CD14-positive monocyte (primary cell): ENCODE measurements around the gene SEC16B. TPM values are rescaled to one million over a fixed set of nuclear protein-coding genes. Genes with fewer than 3 reads are reported as not detected.

Source experiments
- DNase-seq, 3 donors: peaks; one replicate each; pipeline ENCODE4 v3.0.0-alpha.2; 2011 to 2022
- H2AFZ ChIP-seq: 2 replicates; pipeline ENCODE4 v1.6.0; 2012; ENCODE audit warnings: mild to moderate bottlenecking, low read depth, low read length, inconsistent platforms; ENCODE audit not compliant: insufficient read depth, poor library complexity, severe bottlenecking
- H3K27ac ChIP-seq, 2 donors: 1 replicate in 1 of 2; 2 replicates in 1 of 2; pipeline ENCODE4 v1.5.1; 2012 to 2013; ENCODE audit warnings: low read length in 2 of 2, control low read depth in 1 of 2, inconsistent platforms in 1 of 2, low read depth in 1 of 2, mild to moderate bottlenecking in 1 of 2
- H3K27me3 ChIP-seq, 2 donors: one replicate each; pipeline versions ENCODE4 v1.6.0 to v1.6.1; 2011 to 2013; ENCODE audit warnings: low read length in 2 of 2; ENCODE audit not compliant: control insufficient read depth in 2 of 2, insufficient read depth in 2 of 2
- H3K36me3 ChIP-seq, 2 donors: replicated peaks in 1 of 2; 1 replicate in 1 of 2; 2 replicates in 1 of 2; pipeline versions ENCODE4 v1.5.1 to v1.6.1; 2012 to 2013; ENCODE audit warnings: low read length in 2 of 2, control low read depth in 1 of 2, inconsistent platforms in 1 of 2, mild to moderate bottlenecking in 1 of 2; ENCODE audit not compliant: insufficient read depth in 2 of 2, control insufficient read depth in 1 of 2
- H3K4me1 ChIP-seq, 2 donors: 1 replicate in 1 of 2; 2 replicates in 1 of 2; pipeline versions ENCODE4 v1.5.1 to v1.6.1; 2012 to 2013; ENCODE audit warnings: low read length in 2 of 2, control low read depth in 1 of 2, inconsistent platforms in 1 of 2, mild to moderate bottlenecking in 1 of 2, moderate library complexity in 1 of 2; ENCODE audit not compliant: insufficient read depth in 2 of 2, control insufficient read depth in 1 of 2
- H3K4me2 ChIP-seq: replicated peaks from 2 replicates; pipeline ENCODE3; 2012; ENCODE audit warnings: low read length, moderate library complexity, mild to moderate bottlenecking; ENCODE audit not compliant: poor library complexity, severe bottlenecking; ENCODE audit errors: extremely low read depth
- H3K4me3 ChIP-seq, 3 experiments: fragments of 200-600 bp in 1 of 3; sonication (generic) in 1 of 3; replicated peaks in 1 of 3; 1 replicate in 2 of 3; 2 replicates in 1 of 3; pipeline ENCODE4 v1.5.1; 2011 to 2013; ENCODE audit warnings: low read length in 3 of 3, mild to moderate bottlenecking in 3 of 3, control low read depth in 2 of 3, low read depth in 2 of 3, inconsistent platforms in 1 of 3, moderate library complexity in 1 of 3
- H3K79me2 ChIP-seq: 2 replicates; pipeline ENCODE4 v1.6.0; 2012; ENCODE audit warnings: mild to moderate bottlenecking, control low read depth, inconsistent platforms, low read length, moderate library complexity; ENCODE audit not compliant: insufficient read depth
- H3K9ac ChIP-seq: 2 replicates; pipeline ENCODE4 v1.6.0; 2017; ENCODE audit warnings: low read length, mild to moderate bottlenecking; ENCODE audit not compliant: insufficient read depth, poor library complexity, severe bottlenecking
- H3K9me3 ChIP-seq, 2 donors: replicated peaks in 1 of 2; 1 replicate in 1 of 2; 2 replicates in 1 of 2; pipeline versions ENCODE4 v1.5.1 to v1.6.1; 2012 to 2013; ENCODE audit warnings: low read length in 2 of 2, control low read depth in 1 of 2; ENCODE audit not compliant: control insufficient read depth in 1 of 2, insufficient read depth in 1 of 2
- H4K20me1 ChIP-seq: 2 replicates; pipeline ENCODE4 v1.6.0; 2012; ENCODE audit warnings: mild to moderate bottlenecking, low read length, control low read depth, moderate library complexity; ENCODE audit not compliant: insufficient read depth
- H3K27ac Mint-ChIP-seq, 7 donors: one replicate each; pipeline ENCODE4 v1.8.0; 2020; ENCODE audit warnings: mild to moderate bottlenecking in 7 of 7, mixed read lengths in 7 of 7, moderate library complexity in 6 of 7, inconsistent platforms in 2 of 7
- H3K27me3 Mint-ChIP-seq, 3 donors: one replicate each; pipeline ENCODE4 v1.8.0; 2021 to 2022; ENCODE audit warnings: low read depth in 3 of 3, mild to moderate bottlenecking in 3 of 3, mixed read lengths in 3 of 3, moderate library complexity in 3 of 3, inconsistent platforms in 1 of 3
- H3K36me3 Mint-ChIP-seq, 2 donors: one replicate each; pipeline ENCODE4 v1.8.0; 2020; ENCODE audit warnings: mixed read lengths in 2 of 2, inconsistent platforms in 1 of 2, mild to moderate bottlenecking in 1 of 2
- H3K4me1 Mint-ChIP-seq: one replicate; pipeline ENCODE4 v1.8.0; 2020; ENCODE audit warnings: mild to moderate bottlenecking, mixed read lengths
- H3K4me3 Mint-ChIP-seq, 2 donors: one replicate each; pipeline ENCODE4 v1.8.0; 2020; ENCODE audit warnings: mild to moderate bottlenecking in 2 of 2, mixed read lengths in 2 of 2, moderate library complexity in 1 of 2
- H3K9me3 Mint-ChIP-seq, 7 donors: one replicate each; pipeline ENCODE4 v1.8.0; 2020 to 2022; ENCODE audit warnings: mixed read lengths in 7 of 7, mild to moderate bottlenecking in 6 of 7, moderate library complexity in 6 of 7, inconsistent platforms in 2 of 7
- WGBS: methylation state at CpG from one replicate; pipeline ENCODE4 v1.1.5; 2013; ENCODE audit warnings: missing lambda C conversion rate; ENCODE audit not compliant: insufficient coverage; 5-methylcytosine and 5-hydroxymethylcytosine counted together
- intact Hi-C, 2 donors: fragments of 100-400 bp; cut with micrococcal nuclease; formaldehyde crosslinking; loops; one replicate each; pipeline versions ENCODE4 v1.15.0 to v1.15.1; 2023
- polyA plus RNA-seq, 3 donors: library from polyadenylated mRNA; depleted of rRNA in 1 of 3; unstranded in 2 of 3; stranded (reverse) in 1 of 3; fragments of 300-500 nt in 2 of 3; fragments of >200 nt in 1 of 3; fragmentation: Illumina TruSeq in 2 of 3; gene quantifications; 1 replicate in 2 of 3; 2 replicates in 1 of 3; pipeline ENCODE4 v1.2.3, GENCODE V29; 2012 to 2021
- TF ChIP-seq, protein P1 (sequence below): fragments of 200-600 bp; IDR thresholded peaks from one replicate; pipeline ENCODE4 v1.8.0; 2022; ENCODE audit warnings: antibody characterized with exemption, mild to moderate bottlenecking

SEC16B gene
- polyA plus RNA-seq, 3 donors = 0.10 to 2.0 TPM; not detected in 1

DNA sequence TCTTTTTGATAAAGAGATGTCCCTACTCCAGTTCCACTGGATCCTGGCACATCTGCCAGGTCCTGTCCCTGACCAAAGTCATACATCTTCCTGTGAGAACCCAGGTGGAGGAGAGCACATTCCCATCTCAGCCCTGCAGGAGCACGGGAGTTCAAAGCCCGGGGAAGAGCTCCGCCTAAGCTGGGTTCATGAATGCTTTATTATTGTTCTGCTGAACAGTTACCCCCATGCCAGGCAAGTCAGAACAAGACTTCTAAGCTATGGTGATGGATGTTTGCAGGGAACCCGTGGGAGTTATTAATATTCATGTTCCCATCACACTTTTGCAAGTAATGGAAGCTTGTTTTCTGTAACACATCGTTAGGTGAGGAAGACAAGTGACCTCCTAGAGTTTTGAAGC is 62.9 kb downstream of the SEC16B start:
- intact Hi-C loops = no loop called here
- Mint-ChIP-seq H3K36me3 (no peaks in the 10 kb centered on the region), H3K4me3 (no peak overlapping the region), H3K9me3 (peaks cover 0 to 4% (median 0%) of the 10 kb centered on the region in 7 donors), H3K27ac (no peak overlapping the region), H3K4me1 (no peaks in the 10 kb centered on the region), H3K27me3 (peaks cover 3 to 6% (median 3%) of the 10 kb centered on the region in 3 donors)
- Histone ChIP-seq H2AFZ (no peak overlapping the region), H3K27me3 (no peaks in the 10 kb centered on the region), H3K4me2 (no peak overlapping the region), H3K9me3 (no peaks in the 10 kb centered on the region), H3K4me3 (no peak overlapping the region), H3K9ac (no peak overlapping the region), H4K20me1 (no peaks in the 10 kb centered on the region), H3K79me2 (no peaks in the 10 kb centered on the region), H3K4me1 (no peaks in the 10 kb centered on the region), H3K36me3 (no peaks in the 10 kb centered on the region), H3K27ac (no peak overlapping the region)
- no CpG with 5 or more reads among the region's 5 CpGs for WGBS
- DNase-seq = no peak
- TF ChIP-seq, protein P1, sequence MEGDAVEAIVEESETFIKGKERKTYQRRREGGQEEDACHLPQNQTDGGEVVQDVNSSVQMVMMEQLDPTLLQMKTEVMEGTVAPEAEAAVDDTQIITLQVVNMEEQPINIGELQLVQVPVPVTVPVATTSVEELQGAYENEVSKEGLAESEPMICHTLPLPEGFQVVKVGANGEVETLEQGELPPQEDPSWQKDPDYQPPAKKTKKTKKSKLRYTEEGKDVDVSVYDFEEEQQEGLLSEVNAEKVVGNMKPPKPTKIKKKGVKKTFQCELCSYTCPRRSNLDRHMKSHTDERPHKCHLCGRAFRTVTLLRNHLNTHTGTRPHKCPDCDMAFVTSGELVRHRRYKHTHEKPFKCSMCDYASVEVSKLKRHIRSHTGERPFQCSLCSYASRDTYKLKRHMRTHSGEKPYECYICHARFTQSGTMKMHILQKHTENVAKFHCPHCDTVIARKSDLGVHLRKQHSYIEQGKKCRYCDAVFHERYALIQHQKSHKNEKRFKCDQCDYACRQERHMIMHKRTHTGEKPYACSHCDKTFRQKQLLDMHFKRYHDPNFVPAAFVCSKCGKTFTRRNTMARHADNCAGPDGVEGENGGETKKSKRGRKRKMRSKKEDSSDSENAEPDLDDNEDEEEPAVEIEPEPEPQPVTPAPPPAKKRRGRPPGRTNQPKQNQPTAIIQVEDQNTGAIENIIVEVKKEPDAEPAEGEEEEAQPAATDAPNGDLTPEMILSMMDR = no peak

DNA sequence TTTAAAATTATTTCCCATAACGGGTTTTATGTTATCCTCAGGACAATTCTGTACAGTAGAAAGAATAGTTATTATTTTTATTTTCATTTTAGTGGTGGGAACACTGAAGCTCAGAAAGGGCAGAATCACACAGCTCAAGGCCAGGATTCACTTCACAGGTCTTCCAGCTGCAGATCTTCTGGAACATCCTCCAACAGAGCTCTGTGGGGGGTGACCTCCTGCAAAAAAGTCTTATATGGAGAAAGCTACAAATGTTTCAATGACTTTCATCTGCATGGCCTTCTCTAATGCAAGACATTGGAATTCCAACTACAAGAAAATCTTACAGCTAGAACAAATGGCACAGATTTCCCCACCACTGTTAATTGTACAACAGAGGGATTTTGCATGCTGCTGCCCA is 64.2 kb downstream of the SEC16B start:
- Histone ChIP-seq H3K36me3 (no peaks in the 10 kb centered on the region), H3K27ac (no peak overlapping the region), H2AFZ (no peak overlapping the region), H4K20me1 (no peaks in the 10 kb centered on the region), H3K9me3 (no peaks in the 10 kb centered on the region), H3K4me3 (no peak overlapping the region), H3K4me1 (no peaks in the 10 kb centered on the region), H3K9ac (no peak overlapping the region), H3K27me3 (no peaks in the 10 kb centered on the region), H3K4me2 (no peak overlapping the region), H3K79me2 (no peaks in the 10 kb centered on the region)
- Mint-ChIP-seq H3K27ac (no peak overlapping the region), H3K36me3 (no peaks in the 10 kb centered on the region), H3K27me3 (peaks cover 4 to 5% (median 4%) of the 10 kb centered on the region in 3 donors), H3K4me3 (no peak overlapping the region), H3K4me1 (no peaks in the 10 kb centered on the region), H3K9me3 (peaks cover 0 to 4% (median 0%) of the 10 kb centered on the region in 7 donors)
- intact Hi-C loops = no loop called here
- DNase-seq = no peak
- TF ChIP-seq, protein P1 = no peak
- WGBS = no CpG with 5 or more reads among the region's 1 CpG
